IMR-90 (cell line): ENCODE data around the gene SAMD15.

Source experiments
- CEBPB ChIP-seq: IDR thresholded peaks from 2 replicates; pipeline ENCODE4 v1.6.1; 2012; ENCODE audit warnings: low read depth, low read length, improper control_type of control experiment
- MAFK ChIP-seq: IDR thresholded peaks from 2 replicates; pipeline ENCODE4 v1.6.1; 2012; ENCODE audit warnings: low read depth, low read length, improper control_type of control experiment
- MAZ ChIP-seq: IDR thresholded peaks from 2 replicates; pipeline ENCODE4 v1.6.1; 2012; ENCODE audit warnings: low read depth, mild to moderate bottlenecking, low read length, improper control_type of control experiment, moderate library complexity, borderline replicate concordance
- MXI1 ChIP-seq: IDR thresholded peaks from 2 replicates; pipeline ENCODE4 v1.6.1; 2012; ENCODE audit warnings: low read depth, mild to moderate bottlenecking, low read length, moderate library complexity, borderline replicate concordance
- NFE2L2 ChIP-seq: fragments of 150-350 bp; IDR thresholded peaks from 2 replicates; pipeline ENCODE4 v1.6.1; 2016; ENCODE audit warnings: low read depth, mild to moderate bottlenecking, low read length
- POLR2A ChIP-seq: IDR thresholded peaks from 2 replicates; pipeline ENCODE4 v1.6.1; 2012; ENCODE audit warnings: mild to moderate bottlenecking, low read depth, low read length
- RAD21 ChIP-seq: IDR thresholded peaks from 2 replicates; pipeline ENCODE4 v1.6.1; 2012; ENCODE audit warnings: low read length, improper control_type of control experiment
- RFX5 ChIP-seq: IDR thresholded peaks from 2 replicates; pipeline ENCODE4 v1.8.0; 2012; ENCODE audit warnings: low read depth, mild to moderate bottlenecking, low read length, moderate library complexity
- SMC3 ChIP-seq: fragments of 150-350 bp; IDR thresholded peaks from 2 replicates; pipeline ENCODE4 v1.6.1; 2016; ENCODE audit warnings: low read depth, mild to moderate bottlenecking, antibody characterized with exemption, low read length, moderate library complexity
- TF ChIP-seq, protein P1 (sequence below): conservative IDR thresholded peaks from 2 replicates; pipeline ENCODE4 v1.5.1; 2012; ENCODE audit warnings: mild to moderate bottlenecking, low read depth, low read length, improper control_type of control experiment
- TF ChIP-seq, protein P2 (sequence below): fragments of 150-350 bp; IDR thresholded peaks from 2 replicates; pipeline ENCODE4 v1.6.1; 2017; ENCODE audit warnings: mild to moderate bottlenecking, antibody characterized with exemption, low read length, low read depth
- TF ChIP-seq, protein P3 (sequence below): fragments of 150-350 bp; IDR thresholded peaks from 2 replicates; pipeline ENCODE4 v1.6.1; 2016; ENCODE audit warnings: low read depth, mild to moderate bottlenecking, low read length, moderate library complexity, borderline replicate concordance

DNA sequence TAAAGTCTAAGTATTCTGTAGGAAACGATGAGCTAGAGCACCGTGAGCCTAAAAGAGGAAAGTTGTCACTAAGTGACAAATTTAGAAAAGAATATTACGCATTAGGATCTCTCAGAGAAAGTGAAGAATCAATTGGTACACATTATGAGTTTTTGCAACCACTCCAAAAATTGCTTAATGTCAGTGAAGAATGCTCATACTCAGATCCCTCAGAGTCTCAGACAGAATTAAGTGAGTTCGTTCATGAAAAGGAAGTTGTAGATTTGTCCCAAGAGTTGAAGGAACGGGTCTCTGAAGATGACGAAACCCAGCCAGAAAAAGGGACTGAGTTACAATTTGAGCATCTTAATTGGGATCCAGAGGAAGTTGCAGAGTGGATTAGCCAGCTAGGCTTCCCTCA is 1.5 kb downstream of the SAMD15 start:
- TF ChIP-seq NFE2L2 (no peak), POLR2A (no peak), RAD21 (no peak), RFX5 (no peak), MAFK (no peak), SMC3 (no peak), MAZ (no peak), CEBPB (no peak), MXI1 (no peak)
- TF ChIP-seq, protein P1, sequence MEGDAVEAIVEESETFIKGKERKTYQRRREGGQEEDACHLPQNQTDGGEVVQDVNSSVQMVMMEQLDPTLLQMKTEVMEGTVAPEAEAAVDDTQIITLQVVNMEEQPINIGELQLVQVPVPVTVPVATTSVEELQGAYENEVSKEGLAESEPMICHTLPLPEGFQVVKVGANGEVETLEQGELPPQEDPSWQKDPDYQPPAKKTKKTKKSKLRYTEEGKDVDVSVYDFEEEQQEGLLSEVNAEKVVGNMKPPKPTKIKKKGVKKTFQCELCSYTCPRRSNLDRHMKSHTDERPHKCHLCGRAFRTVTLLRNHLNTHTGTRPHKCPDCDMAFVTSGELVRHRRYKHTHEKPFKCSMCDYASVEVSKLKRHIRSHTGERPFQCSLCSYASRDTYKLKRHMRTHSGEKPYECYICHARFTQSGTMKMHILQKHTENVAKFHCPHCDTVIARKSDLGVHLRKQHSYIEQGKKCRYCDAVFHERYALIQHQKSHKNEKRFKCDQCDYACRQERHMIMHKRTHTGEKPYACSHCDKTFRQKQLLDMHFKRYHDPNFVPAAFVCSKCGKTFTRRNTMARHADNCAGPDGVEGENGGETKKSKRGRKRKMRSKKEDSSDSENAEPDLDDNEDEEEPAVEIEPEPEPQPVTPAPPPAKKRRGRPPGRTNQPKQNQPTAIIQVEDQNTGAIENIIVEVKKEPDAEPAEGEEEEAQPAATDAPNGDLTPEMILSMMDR: no peak
- TF ChIP-seq, protein P2, sequence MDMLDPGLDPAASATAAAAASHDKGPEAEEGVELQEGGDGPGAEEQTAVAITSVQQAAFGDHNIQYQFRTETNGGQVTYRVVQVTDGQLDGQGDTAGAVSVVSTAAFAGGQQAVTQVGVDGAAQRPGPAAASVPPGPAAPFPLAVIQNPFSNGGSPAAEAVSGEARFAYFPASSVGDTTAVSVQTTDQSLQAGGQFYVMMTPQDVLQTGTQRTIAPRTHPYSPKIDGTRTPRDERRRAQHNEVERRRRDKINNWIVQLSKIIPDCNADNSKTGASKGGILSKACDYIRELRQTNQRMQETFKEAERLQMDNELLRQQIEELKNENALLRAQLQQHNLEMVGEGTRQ: no peak
- TF ChIP-seq, protein P3, sequence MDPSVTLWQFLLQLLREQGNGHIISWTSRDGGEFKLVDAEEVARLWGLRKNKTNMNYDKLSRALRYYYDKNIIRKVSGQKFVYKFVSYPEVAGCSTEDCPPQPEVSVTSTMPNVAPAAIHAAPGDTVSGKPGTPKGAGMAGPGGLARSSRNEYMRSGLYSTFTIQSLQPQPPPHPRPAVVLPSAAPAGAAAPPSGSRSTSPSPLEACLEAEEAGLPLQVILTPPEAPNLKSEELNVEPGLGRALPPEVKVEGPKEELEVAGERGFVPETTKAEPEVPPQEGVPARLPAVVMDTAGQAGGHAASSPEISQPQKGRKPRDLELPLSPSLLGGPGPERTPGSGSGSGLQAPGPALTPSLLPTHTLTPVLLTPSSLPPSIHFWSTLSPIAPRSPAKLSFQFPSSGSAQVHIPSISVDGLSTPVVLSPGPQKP: no peak
